Activated CD4-positive, alpha-beta T cell treated with anti-CD3 and anti-CD28 coated beads, Interleukin-10, Interleukin-2, amounts not matched to agents 100 ng/mL and 50 ng/mL, durations not matched to agents 16 hours and 8 hours (primary cell): ENCODE measurements around the gene LAG3.

Source experiments
- DNase-seq: peaks from one replicate; pipeline ENCODE4 v3.0.0-alpha.2; 2020

The LAG3 gene

DNA sequence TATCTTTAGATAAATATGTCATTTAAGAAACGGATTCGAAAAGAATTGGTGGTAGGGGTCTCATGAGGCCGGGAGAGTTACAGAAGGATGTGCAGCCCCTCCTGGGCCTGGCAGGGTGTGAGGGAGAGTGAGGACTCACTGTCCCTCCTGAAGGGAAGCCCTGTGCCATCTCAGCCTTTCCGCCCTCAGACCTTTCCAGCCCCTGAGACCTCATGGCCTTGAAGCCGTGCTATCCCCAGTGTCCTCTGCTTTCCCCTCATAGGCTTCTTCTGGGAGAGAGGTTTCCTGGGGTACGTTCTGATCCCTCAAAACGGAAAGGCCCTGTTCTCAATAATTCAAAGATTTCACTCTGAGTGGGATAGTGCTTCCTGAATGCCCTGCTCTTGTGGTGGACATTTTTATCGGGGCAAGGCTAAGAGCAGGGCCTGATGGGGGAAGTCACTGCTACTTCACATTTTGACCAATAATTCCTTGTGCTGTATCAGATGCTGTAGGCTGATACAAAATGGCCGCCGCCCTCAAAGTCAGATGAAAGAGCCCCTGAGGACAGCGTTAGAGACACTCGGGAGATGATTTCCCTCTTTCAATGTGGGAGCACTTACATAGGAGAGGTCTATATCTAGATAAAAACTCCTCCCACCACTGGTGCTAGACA is 18.3 kb downstream of the LAG3 start:
- DNase-seq: peak; percentile 78

DNA sequence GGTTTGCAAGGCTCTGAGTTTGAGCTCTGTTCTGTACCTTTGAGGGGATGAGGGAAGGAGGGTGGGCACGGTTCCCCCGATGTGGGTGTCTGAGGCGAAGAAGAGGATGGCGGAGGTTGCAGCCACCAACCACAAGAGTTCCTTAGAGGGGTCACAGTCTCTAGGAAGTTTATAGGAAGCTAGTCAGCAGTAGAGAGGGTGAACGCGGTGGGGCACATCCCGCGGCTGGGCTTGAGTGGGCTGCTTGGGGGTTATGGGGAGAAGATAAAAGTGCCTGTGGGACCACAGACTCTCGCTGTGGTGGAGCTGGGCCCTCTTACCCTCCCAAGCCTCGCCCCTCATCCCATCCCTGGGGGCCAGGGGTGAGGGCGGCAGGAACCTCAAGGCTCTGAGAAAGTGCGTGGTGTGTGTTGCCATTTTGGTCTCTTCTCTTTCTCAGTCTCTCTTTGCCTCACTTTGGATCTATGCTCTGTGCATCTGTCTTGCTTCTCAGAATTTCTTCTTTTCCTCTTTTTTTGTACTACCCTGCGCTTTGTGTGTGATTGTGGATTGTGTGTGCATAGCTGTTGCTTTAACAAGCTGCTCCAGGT is 19.7 kb downstream of the LAG3 start:
- no peak for DNase-seq

DNA sequence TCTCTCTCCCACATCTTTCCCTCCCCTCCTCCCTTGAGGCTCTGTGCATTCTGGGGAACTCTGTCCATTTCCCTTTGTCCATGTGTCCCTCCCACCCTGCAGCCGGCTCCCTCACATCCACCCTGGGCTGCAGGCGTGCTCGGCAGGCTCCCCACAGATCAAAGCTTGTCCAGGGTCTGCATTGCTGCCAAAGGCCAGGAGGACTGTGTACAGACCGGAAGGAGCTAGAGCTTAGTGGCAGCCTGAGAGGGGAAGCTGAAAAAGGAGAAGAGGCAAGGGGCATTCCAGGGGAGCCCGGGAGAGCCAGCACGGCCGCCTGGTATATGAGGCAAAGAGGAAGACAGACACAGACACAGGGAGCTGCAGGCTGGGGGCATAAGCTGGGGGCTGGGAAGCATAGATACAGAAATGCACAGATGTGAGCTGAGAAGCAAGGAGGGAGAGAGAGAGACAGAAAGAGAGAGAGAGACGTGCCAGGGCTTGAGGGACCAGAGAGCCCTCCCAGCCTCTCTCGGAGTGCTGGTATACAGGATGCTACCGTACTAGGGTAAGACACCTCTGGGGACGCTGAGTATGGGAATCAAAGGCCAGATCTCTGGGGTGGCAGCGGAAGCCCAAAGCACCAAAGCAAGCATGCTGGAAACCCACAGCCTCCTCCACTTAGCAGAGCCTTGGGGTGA is 20.3 kb downstream of the LAG3 start:
- peak; percentile 64 for DNase-seq

DNA sequence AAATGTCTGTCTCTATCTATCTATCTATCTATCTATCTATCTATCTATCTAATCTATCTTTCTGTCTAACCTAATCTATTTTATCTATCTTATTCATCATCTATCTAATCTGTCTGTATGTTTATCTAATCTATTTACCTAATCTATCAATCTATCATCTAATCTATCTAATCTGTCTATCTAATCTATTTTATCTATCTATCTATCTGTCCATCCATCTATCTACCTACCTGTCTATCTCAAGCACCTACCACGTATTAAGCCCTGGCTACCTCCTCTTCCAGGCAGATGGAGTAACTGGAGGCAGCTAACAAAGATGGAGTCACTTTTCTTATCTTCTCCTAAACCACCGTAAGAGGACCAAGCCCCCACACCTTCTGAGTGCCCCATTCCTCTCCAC is 22.8 kb downstream of the LAG3 start:
- no peak for DNase-seq

DNA sequence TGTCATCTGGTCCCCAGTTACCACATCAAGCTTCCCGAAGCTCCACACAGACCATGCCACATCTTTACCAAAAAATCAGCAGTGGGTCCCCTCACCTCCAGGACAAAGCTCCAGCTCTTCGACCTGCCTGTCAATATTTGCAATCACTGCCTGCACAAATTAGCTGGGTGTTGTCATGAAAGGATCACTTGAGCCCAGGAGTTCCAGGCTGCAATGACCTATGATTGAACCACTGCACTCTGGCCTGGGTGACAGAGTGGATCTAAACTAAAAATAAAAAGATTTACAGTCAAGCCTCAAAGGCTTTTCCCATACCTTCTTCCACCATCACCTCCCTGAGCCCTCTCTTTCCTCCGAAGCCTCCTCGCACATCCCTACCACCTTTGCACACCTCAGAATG is 24.3 kb downstream of the LAG3 start:
- DNase-seq: no peak

DNA sequence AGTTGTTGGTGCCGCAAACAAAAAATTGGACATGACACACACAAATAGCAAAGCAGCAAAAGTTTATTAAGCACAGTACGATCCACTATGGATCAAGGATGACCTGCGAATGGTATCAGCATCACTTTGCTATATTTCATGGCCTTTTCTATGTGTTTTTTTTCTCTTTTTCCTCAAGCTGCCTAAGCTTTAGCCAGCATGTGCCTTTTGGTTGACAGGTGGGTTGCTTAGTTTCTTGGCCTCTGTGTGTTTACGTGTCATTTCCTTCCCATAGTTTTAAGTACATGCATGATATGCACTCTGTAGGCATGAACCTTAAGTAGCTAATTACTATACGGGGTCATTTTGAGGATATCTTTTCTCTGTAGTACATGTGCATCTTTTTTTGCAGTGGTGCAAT is 26.8 kb downstream of the LAG3 start:
- DNase-seq: no peak

DNA sequence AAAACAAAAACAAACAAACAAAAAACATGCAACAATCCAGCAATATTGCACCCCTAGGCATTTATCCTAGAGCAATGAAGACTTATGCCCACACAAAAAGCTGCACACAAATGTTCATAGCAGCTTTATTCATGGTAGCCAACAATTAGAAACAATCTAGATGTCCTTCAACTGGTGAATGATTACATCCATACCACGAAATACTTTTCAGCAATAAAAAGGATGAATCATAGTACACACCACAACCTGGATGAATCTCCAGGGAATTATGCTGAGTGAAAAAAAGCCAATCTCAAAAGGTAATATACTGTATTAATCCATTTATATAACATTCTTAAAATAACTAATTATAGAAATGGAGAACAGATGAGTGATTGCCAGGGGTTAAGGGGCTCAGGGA is 34.9 kb downstream of the LAG3 start:
- DNase-seq: no peak

DNA sequence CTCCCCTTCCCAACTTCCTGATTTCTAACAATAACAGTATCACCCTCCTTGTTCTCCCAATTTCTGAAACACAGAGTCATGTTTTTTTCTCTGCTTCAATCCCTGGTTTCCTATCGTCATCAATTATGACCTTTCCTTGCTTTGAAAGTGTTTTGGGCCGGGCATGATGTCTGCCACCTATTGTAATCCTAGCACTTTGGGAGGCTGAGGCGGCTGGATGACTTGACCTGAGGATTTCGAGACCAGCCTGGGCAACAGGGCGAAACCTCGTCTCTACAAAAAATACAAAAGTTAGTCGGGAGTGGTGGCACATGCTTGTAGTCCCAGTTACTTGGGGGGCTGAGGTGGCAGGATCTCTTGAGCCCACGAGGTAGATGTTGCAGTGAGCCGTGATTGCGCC is 36.7 kb downstream of the LAG3 start:
- DNase-seq: no peak

DNA sequence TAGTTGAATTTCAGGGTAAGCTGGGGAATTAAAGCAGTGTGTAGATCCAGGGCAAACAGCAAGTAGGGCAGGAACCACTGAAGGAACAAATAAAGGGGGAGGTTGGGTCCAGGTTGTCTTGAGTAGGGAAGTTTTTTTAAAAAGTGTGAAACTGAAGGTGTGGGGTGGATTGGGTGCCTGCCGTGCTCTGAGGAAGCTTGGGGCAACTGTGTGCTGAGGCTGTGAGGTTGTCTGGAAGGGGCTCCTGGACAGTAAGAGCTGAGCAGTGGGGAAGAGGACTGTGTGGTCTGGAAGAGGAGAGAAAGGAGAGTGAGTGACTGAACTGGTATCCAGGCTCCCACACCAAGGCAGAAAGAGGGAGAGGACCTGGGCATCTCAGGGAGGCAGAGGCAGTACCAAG is 38.4 kb downstream of the LAG3 start:
- no peak for DNase-seq

DNA sequence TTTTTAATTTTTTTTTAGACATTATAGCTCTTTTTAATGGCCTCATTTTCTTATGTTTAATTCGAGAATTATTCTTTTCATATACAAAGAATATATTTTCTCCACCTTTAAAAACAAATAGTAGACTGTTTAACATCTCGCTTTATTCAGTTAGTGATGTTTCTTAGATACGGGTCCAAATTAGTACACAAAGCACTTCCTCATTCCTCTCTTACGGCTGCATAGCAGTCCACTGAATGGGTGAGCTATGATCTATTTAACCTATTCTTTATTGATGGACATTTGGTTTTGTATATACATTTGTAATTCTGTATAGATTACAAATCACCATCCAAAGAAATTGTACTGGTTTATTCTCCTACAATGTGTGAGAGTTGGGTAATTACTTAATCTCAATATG is 41.0 kb downstream of the LAG3 start:
- no peak for DNase-seq

DNA sequence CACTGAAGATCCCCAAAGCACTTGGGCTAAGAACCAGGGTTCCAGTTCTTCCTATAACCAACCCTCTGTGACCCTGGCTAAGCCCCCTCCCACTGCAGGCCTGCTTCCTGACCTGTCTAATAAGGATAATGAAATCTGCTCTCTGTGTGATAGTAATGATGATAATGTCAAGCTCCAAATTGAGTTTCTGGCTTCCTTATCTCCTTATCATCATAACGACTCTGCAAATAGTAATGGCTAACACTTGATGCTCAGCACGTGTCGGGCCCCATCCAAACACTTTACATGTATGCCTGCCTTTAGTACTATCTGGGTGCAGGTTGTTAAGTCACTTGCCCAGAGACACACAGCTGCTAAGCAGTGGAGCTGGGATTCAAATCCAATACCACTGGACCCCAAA is 44.3 kb downstream of the LAG3 start:
- no peak for DNase-seq

DNA sequence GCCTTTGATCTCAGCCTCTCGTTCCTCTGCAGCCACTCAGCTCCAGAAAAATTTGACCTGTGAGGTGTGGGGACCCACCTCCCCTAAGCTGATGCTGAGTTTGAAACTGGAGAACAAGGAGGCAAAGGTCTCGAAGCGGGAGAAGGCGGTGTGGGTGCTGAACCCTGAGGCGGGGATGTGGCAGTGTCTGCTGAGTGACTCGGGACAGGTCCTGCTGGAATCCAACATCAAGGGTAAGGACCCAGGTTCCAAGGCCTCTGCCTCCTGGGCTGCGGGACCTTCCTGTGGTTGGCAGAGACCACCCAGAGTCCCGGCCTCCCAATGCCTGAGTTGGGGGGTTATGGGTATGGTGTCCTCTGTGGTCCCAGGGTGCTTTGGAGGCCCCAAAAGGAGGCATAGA is 44.8 kb downstream of the LAG3 start:
- no peak for DNase-seq

DNA sequence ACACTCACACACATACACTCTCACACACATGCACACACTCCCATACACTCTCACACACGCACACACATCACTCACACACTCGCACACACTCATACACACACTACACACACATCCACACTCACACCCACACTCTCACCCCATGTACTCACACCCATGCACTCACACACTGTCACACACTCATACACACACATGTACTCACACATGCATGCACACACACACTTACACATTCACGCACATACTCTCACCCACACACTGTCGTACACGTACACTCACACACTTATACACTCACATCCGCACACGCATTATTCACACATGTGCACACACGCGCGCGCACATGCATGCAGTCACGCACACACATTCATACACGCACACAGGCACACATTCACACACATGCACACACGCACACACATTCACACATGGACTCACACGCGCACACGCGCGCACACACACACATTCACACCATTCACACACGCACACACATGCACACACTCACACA is 45.4 kb downstream of the LAG3 start:
- DNase-seq: no peak

DNA sequence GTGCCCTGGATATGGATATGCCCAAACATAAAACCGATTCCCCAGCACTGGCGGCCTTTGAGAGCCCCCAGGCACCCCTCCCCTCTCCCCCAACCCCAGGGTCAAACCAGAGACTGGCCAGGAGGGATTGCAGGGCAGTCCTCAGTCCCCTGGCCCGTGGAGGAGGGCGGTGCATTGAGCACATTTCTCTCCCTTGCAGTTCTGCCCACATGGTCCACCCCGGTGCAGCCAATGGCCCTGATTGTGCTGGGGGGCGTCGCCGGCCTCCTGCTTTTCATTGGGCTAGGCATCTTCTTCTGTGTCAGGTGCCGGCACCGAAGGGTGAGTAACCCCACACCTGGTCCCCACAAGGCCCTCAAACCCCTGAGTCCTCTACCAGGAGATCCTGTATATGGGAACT is 45.9 kb downstream of the LAG3 start:
- no peak for DNase-seq

DNA sequence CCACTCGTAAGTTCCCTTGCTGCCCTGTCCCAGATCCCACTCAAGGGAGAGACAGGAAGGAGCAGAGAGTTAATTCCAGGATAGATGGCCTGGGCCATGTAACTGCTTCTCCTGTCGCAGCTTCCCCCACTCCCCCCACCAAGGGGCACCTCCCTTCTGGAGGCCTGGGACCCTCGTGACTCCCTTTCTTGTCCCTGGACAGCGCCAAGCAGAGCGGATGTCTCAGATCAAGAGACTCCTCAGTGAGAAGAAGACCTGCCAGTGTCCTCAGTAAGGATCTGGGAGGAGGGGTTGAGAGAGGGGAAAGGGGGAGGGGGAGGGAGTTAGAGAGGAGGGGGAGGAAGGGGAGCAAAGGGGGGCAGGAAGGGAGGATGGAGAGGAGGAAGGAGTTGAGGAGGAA is 46.3 kb downstream of the LAG3 start:
- DNase-seq: no peak

DNA sequence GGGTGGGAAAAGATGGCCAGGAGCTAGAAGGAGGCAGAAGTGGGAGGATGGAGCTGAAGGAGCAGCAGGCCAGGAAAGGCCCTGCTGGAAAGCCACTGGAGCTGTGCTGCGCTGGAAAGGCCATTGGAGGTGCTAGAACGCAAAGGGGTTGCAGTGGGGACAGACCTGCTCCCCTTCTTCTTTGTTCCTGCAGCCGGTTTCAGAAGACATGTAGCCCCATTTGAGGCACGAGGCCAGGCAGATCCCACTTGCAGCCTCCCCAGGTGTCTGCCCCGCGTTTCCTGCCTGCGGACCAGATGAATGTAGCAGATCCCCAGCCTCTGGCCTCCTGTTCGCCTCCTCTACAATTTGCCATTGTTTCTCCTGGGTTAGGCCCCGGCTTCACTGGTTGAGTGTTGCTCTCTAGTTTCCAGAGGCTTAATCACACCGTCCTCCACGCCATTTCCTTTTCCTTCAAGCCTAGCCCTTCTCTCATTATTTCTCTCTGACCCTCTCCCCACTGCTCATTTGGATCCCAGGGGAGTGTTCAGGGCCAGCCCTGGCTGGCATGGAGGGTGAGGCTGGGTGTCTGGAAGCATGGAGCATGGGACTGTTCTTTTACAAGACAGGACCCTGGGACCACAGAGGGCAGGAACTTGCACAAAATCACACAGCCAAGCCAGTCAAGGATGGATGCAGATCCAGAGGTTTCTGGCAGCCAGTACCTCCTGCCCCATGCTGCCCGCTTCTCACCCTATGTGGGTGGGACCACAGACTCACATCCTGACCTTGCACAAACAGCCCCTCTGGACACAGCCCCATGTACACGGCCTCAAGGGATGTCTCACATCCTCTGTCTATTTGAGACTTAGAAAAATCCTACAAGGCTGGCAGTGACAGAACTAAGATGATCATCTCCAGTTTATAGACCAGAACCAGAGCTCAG is 47.0 kb downstream of the LAG3 start:
- no peak for DNase-seq

DNA sequence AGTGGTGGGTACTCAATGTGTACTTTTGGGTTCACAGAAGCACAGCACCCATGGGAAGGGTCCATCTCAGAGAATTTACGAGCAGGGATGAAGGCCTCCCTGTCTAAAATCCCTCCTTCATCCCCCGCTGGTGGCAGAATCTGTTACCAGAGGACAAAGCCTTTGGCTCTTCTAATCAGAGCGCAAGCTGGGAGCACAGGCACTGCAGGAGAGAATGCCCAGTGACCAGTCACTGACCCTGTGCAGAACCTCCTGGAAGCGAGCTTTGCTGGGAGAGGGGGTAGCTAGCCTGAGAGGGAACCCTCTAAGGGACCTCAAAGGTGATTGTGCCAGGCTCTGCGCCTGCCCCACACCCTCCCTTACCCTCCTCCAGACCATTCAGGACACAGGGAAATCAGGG is 47.8 kb downstream of the LAG3 start:
- no peak for DNase-seq

DNA sequence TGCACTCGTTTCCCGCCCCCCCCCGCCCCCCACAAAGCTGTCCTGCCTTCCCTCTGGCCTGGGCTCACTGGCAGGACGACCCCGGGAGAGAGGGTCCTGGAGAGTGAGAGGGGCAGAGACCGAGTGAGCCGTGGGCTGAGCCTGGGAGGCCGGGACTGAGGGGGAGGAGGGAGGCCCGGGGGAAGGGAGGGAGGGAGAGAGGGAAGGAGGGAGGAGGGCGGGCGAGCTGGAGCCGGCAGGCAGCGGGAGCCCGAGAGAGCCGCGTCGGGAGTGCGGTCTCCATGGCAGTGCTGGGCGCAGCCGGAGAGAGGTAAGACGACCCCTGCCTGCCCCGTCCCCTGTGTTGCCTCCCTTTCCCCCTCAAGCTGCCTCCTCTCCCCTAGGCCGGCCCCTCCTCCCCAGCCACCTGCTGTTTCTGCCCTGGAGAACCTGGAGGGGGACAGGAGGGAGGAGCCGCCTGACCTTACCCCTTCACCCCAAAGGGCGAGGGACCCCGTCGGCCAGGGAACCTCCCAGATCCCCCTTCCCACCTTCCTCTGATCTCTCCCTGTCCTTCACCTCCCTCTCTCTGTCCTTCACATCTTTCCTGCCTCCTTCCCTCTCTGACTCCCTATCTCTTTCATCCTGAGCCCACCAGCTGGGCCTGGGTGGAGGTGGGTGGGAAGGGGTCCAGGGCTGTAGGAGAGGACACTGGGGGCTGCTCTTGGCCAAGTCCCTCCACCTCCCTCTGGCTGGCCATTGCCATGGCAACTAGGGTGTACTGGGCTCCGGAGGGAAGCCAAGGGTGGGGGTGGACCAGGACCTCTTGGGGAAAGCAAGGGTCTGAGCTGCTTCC is 49.5 kb downstream of the LAG3 start, which contains the start of gene GPR162:
Gene GPR162 (plus strand): TSS at position 231 of the 835 bp plus-strand sequence. CDS start 2,078 bp downstream, outside the sequence.
- DNase-seq: no peak

DNA sequence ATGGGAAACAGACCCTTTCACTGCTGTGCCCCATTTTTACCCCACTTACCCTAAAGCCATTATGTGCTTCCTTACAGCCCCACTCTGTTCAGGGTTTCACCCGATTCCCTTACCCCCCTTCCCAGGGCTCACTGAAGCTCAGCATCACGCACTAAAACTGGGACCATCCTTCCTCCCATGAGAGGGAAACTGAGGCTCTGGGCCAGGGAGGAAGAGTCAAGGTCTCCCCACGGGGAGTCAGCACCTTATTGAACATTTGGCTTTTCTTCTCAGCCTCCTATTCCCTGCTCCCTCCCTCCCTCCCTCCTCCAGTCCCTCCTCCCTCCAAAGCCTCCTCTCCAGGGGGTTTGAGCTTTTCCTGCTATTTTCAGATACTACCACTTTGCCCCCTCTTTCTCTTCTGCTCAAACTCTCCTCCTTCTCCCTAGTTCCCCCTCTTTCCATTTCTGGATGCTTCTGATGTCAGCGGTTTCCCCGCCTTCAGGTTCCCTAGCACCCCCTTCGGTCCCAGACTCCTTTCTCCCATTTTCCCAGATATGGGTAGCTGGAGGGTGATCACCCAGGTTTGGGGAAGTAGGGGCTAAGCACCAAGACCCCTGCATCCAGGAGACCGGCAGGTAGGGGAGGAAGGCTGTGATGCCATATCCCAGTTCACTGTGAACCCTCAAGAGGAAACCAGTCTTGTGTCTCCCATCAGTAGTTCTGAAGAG is 50.3 kb downstream of the LAG3 start:
- DNase-seq: no peak

DNA sequence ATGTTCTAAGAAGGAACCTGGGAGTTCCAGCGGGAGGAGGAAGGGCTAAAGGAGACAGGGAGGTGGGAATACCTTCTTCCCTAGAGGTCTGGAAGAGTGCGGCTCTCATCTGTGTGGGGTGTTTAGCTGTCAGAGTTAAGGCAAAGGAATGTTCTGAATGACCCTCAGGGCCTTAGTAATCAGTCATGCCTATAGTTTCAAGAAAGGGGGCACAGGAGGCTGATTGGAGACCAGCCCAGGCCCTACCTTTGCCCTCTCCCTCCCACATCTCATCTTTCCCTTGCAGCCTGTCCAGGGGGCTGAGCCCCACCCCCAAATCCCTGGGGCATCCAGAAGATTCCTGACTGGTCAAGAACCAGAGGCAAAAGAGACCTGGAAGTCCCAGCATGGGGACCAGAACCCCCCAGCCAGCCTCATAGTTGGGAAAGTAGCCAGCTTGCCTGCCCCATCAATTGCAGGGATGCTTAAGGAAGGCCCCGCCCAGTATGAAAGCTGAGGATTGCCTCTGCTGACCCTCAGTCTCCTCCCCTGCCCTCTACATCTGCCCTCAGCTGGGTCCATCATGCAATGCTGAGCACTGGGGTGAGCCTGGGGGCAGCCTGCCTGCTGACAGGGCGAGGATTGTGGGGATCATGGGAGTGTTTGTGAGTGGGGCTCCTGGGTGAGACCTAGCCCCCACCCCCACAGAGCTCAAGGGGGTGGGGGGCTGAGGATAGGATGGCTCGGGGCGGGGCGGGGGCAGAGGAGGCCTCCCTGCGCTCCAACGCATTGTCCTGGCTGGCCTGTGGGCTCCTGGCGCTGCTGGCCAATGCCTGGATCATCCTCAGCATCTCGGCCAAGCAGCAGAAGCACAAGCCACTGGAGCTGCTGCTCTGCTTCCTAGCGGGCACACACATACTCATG is 51.1 kb downstream of the LAG3 start:
- no peak for DNase-seq
